ENCODE measurements around the gene CEBPA. TPM values are rescaled to one million over a fixed set of nuclear protein-coding genes. Genes with fewer than 3 reads are reported as not detected.

CEBPA gene
- total and polyA plus RNA-seq, 4 donors: 32.9 to 112 (median 82.7) TPM

GRCh38 chr19:33301144-33301899, 1.0 kb downstream of the CEBPA start:
- no peaks in the 10 kb centered on the region for H3K36me3 ChIP-seq (ENCODE audit: control insufficient read depth in 4 of 4, insufficient read depth in 3 of 4, low read depth in 1 of 4, low read length in 3 of 4)
- H3K4me3 ChIP-seq (ENCODE audit: low read depth in 1 of 3, low read length in 3 of 3): peak overlapping the region; percentile 61 to 81 (median 78)
- no peak for DNase-seq (ENCODE audit: low spot score)
- H3K9me3 ChIP-seq (ENCODE audit: control insufficient read depth in 4 of 4, low read length in 3 of 4): no peaks in the 10 kb centered on the region
- H3K27me3 ChIP-seq (ENCODE audit: control insufficient read depth in 4 of 4, insufficient read depth in 4 of 4, low read length in 3 of 4): no peaks in the 10 kb centered on the region
- WGBS: 1% methylated on average over 91 of the region's 91 CpGs
- H3K27ac ChIP-seq (ENCODE audit: low read depth in 1 of 2, low read length in 2 of 2): peak overlapping the region; percentile 90 to 92
- TF ChIP-seq RXRA (IDR thresholded peaks at IDR 0.05) (no peak), JUND (IDR thresholded peaks at IDR 0.05) (no peak), GABPA (IDR thresholded peaks at IDR 0.05 in 1 of 2, conservative IDR thresholded peaks at IDR 0.05 in 1 of 2) (no peak), ATF3 (IDR thresholded peaks at IDR 0.05) (no peak), NR2F2 (IDR thresholded peaks at IDR 0.05) (no peak), EGR1 (IDR thresholded peaks at IDR 0.05; ENCODE audit: low read depth in 2 of 2) (no peak), ZBTB33 (IDR thresholded peaks at IDR 0.05) (no peak), YY1 (IDR thresholded peaks at IDR 0.05) (no peak), HNF4A (conservative IDR thresholded peaks at IDR 0.05) (no peak), REST (IDR thresholded peaks at IDR 0.05) (no peak), FOXA1 (IDR thresholded peaks at IDR 0.05) (no peak), SP1 (IDR thresholded peaks at IDR 0.05) (no peak), MAX (IDR thresholded peaks at IDR 0.05) (no peak)
- H3K4me1 ChIP-seq (ENCODE audit: control insufficient read depth in 4 of 4, insufficient read depth in 4 of 4, low read length in 3 of 4): peaks cover 6 to 69% (median 33%) of the 10 kb centered on the region in 4 donors
- H3K9ac ChIP-seq (ENCODE audit: low read depth in 1 of 2, low read length in 2 of 2): peak overlapping the region; percentile 96 to 97

- Histone ChIP-seq H3K9me3 (ENCODE audit: control insufficient read depth in 4 of 4, low read length in 3 of 4) (no peaks in the 10 kb centered on the region), H3K4me3 (ENCODE audit: low read depth in 1 of 3, low read length in 3 of 3) (peak overlapping the region; percentile 61 to 81 (median 78)), H3K4me1 (ENCODE audit: control insufficient read depth in 4 of 4, insufficient read depth in 4 of 4, low read length in 3 of 4) (peaks cover 6 to 64% (median 28%) of the 10 kb centered on the region in 4 donors), H3K9ac (ENCODE audit: low read depth in 1 of 2, low read length in 2 of 2) (peak overlapping the region; percentile 96 to 97), H3K27me3 (ENCODE audit: control insufficient read depth in 4 of 4, insufficient read depth in 4 of 4, low read length in 3 of 4) (no peaks in the 10 kb centered on the region), H3K36me3 (ENCODE audit: control insufficient read depth in 4 of 4, insufficient read depth in 3 of 4, low read depth in 1 of 4, low read length in 3 of 4) (no peaks in the 10 kb centered on the region), H3K27ac (ENCODE audit: low read depth in 1 of 2, low read length in 2 of 2) (peak overlapping the region; percentile 90 to 92)
- 2% methylated on average over 7 of the region's 7 CpGs for WGBS
- no peak for DNase-seq (ENCODE audit: low spot score)
- TF ChIP-seq YY1 (IDR thresholded peaks at IDR 0.05) (no peak), REST (IDR thresholded peaks at IDR 0.05) (no peak), SP1 (IDR thresholded peaks at IDR 0.05) (no peak), HNF4G (IDR thresholded peaks at IDR 0.05) (no peak), ZBTB33 (IDR thresholded peaks at IDR 0.05) (no peak), HNF4A (conservative IDR thresholded peaks at IDR 0.05) (no peak), JUND (IDR thresholded peaks at IDR 0.05) (no peak), RAD21 (IDR thresholded peaks at IDR 0.05) (no peak), ATF3 (IDR thresholded peaks at IDR 0.05) (no peak), EGR1 (IDR thresholded peaks at IDR 0.05; ENCODE audit: low read depth in 2 of 2) (no peak), TAF1 (conservative IDR thresholded peaks at IDR 0.05) (no peak), FOXA2 (IDR thresholded peaks at IDR 0.05) (no peak), MAX (IDR thresholded peaks at IDR 0.05) (no peak), FOXA1 (IDR thresholded peaks at IDR 0.05) (no peak), NR2F2 (IDR thresholded peaks at IDR 0.05) (no peak)
Observed at GRCh38 chr19:33300894-33301143, 1.5 kb downstream of the CEBPA start.

Measured in liver (tissue), 9 donors.